Keratinocyte (primary cell): ENCODE results near the gene NCKAP5.

Experiments used
- CTCF ChIP-seq, 3 experiments: IDR thresholded peaks in 1 of 3; conservative IDR thresholded peaks in 1 of 3; optimal IDR thresholded peaks in 1 of 3; 2 replicates in 2 of 3; 3 replicates in 1 of 3; pipeline versions ENCODE3 to v1.5.1; 2011; ENCODE audit warnings: low read length in 3 of 3, mild to moderate bottlenecking in 3 of 3, moderate library complexity in 2 of 3, control low read depth in 1 of 3, inconsistent platforms in 1 of 3; ENCODE audit not compliant: insufficient read depth in 2 of 3; ENCODE audit errors: extremely low read depth in 1 of 3
- EZH2 ChIP-seq: IDR thresholded peaks from one replicate; pipeline ENCODE4 v1.6.1; 2012; ENCODE audit warnings: inconsistent platforms, mild to moderate bottlenecking, low read length, moderate library complexity

GRCh38 chr2:133421516-133422324 is 146.5 kb downstream of the NCKAP5 start:
- TF ChIP-seq CTCF (optimal IDR thresholded peaks at IDR 0.05 in 1 of 3, IDR thresholded peaks at IDR 0.05 in 1 of 3, conservative IDR thresholded peaks at IDR 0.05 in 1 of 3; ENCODE audit: extremely low read depth in 1 of 3, insufficient read depth in 2 of 3, low read length in 3 of 3) (peak in 1 of 3 experiments; percentile 46), EZH2 (no peak)
